Glomerular endothelial cell (primary cell): ENCODE results near the gene EPHX1. TPM values are rescaled to one million over a fixed set of nuclear protein-coding genes. Genes with fewer than 3 reads are reported as not detected.
"Not testable (repeated sequence)": the region's sequence is repeated elsewhere in the genome, so short reads cannot be mapped to it uniquely, and the experiment has no call there.

Experiments used
- DNase-seq: peaks from one replicate; pipeline ENCODE4 v3.0.0-alpha.2; 2011; ENCODE audit warnings: low read depth, low spot score; ENCODE audit errors: extremely low read depth
- total RNA-seq: library from RNA; depleted of rRNA; stranded (reverse); fragments of >200 nt; gene quantifications from 2 replicates; pipeline ENCODE4 v1.2.3, GENCODE V29; 2015

EPHX1 gene
- total RNA-seq, 1 donor from 2014 or later, result 26.1 TPM

- DNase-seq, result no peak
Measured at GRCh38 chr1:225880222-225880588, 70.3 kb downstream of the EPHX1 start.

GRCh38 chr1:225880636-225881035 is 70.7 kb downstream of the EPHX1 start:
- no peak for DNase-seq

- no peak for DNase-seq
Measured at GRCh38 chr1:225881081-225881958, 71.4 kb downstream of the EPHX1 start.

GRCh38 chr1:225881959-225882693 is 72.2 kb downstream of the EPHX1 start, which contains the start of gene TMEM63A:
Gene TMEM63A (minus strand): TSS chr1:225882380. CDS start chr1:225877580, 4,800 bp downstream.
- DNase-seq, result no peak

- no peak for DNase-seq
Measured at GRCh38 chr1:225882694-225883615, 73.0 kb downstream of the EPHX1 start.

- no peak for DNase-seq
Measured at GRCh38 chr1:225883616-225884265, 73.8 kb downstream of the EPHX1 start.

- no peak for DNase-seq
Measured at GRCh38 chr1:225885336-225885735, 75.4 kb downstream of the EPHX1 start.

GRCh38 chr1:225886159-225887029 is 76.5 kb downstream of the EPHX1 start:
- no peak for DNase-seq

GRCh38 chr1:225887030-225887314 is 77.0 kb downstream of the EPHX1 start:
- no peak for DNase-seq

GRCh38 chr1:225887554-225888288 is 77.8 kb downstream of the EPHX1 start:
- not testable (repeated sequence) for DNase-seq

GRCh38 chr1:225888289-225888897 is 78.5 kb downstream of the EPHX1 start:
- DNase-seq, result no peak

- DNase-seq, result no peak
Measured at GRCh38 chr1:225888898-225889601, 79.1 kb downstream of the EPHX1 start, which contains the start of gene LEFTY1. Gene LEFTY1 (minus strand): TSS chr1:225889146. CDS start chr1:225889066, 80 bp downstream.

- DNase-seq, result no peak
Measured at GRCh38 chr1:225889743-225890142, 79.8 kb downstream of the EPHX1 start.

GRCh38 chr1:225890346-225891228 is 80.7 kb downstream of the EPHX1 start:
- no peak for DNase-seq

GRCh38 chr1:225891229-225891972 is 81.5 kb downstream of the EPHX1 start:
- DNase-seq, result no peak

GRCh38 chr1:225892307-225892706 is 82.4 kb downstream of the EPHX1 start:
- DNase-seq, result no peak
